T-helper 2 cell treated with Interferon-gamma antibody and Interleukin-4, amounts not matched to agents 5 μg/mL and 100 μg/mL, for 36 hours (primary cell): ENCODE results near the gene TSR3.

ENCODE experiments used
- DNase-seq: peaks from one replicate; pipeline ENCODE4 v3.0.0; 2021; ENCODE audit warnings: low spot score
- H3K27ac Mint-ChIP-seq: one replicate; pipeline ENCODE4 v1.8.0; 2021; ENCODE audit warnings: mild to moderate bottlenecking, mixed read lengths
- H3K27me3 Mint-ChIP-seq: one replicate; pipeline ENCODE4 v1.8.0; 2021; ENCODE audit warnings: low read depth, mixed read lengths
- H3K36me3 Mint-ChIP-seq: one replicate; pipeline ENCODE4 v1.8.0; 2021; ENCODE audit warnings: low read depth, mixed read lengths
- H3K4me1 Mint-ChIP-seq: one replicate; pipeline ENCODE4 v1.8.0; 2021; ENCODE audit warnings: low read depth, mixed read lengths
- H3K4me3 Mint-ChIP-seq: one replicate; pipeline ENCODE4 v1.8.0; 2022; ENCODE audit warnings: mild to moderate bottlenecking, moderate library complexity, mixed read lengths
- H3K9me3 Mint-ChIP-seq: one replicate; pipeline ENCODE4 v1.8.0; 2021; ENCODE audit warnings: mixed read lengths

TSR3 gene

DNA sequence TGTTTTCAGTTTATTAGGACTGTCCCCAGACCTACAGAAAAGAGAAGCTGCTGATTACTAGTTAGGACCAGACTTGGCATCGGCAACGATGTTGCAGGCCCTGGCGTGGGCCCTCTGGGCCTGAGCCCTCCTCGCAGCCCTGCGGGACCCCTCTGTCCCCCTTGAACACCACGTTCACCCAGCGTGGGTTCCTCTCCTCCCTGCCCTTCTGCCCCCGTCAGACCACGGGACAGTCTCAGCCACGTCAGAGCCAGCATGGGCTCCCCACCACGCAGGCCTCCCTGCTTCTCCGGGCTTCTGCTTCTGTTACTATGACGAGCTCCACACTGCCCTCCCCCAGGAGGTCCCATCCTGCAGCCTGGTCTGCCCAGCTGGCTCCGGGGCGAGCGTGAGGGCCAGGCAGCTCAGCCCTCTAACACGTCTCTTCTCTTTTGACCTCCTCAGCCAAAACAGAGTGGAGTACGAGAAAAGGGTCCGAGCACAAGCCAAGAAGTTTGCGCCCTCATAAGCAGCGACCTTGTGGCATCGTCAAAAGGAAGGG lies 27.3 kb downstream of the TSR3 start:
- no peak for DNase-seq
- Mint-ChIP-seq H3K27ac (no peak overlapping the region), H3K27me3 (no peaks in the 10 kb centered on the region), H3K4me1 (no peaks in the 10 kb centered on the region), H3K9me3 (no peaks in the 10 kb centered on the region), H3K36me3 (peaks cover 22% of the 10 kb centered on the region), H3K4me3 (no peak overlapping the region)

DNA sequence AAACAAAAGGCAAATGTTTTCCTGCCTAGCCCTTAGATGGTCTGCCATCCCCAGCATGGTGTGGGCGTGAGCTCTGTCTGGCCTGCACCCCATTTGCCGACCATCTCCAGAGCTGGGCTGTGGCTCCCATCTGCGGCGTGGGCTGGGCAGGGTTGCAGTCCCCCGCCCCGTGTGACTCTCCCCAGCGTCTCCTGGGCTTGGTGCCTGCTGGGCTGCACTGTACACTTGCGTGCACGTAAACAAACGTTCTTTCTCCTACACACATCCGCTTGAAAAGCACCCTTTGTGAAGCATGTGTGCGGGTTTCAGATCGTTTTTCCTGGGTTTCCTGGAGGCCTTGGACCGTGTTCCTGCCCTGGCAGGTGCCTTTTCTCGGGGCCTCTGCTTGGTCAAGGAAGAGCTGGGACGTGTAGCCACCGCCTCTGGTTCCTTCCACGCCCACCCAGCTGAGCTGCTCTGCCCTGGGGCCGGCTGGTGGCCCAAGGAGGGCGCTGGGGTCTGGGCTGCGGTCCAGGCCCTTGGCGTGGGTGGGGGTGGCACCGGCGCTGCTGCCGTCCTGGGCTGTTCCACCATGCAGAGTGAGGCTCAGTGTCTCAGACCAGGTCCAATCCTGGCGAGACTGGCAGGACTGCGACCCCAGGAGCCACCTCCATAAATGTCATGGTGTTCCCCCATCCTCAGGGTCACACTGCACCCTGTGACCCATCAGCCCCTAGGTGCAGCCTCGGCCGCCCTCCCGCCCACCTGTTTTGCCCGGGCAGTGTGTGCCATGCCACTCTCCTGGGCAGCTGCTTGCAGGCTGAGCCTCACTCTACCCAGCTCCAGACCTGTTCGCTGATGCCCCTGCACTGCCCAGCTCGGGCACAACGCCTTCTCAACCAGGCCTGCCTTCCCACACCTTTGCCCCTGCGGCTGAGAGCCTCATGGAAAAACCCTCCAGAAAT lies 28.1 kb downstream of the TSR3 start:
- no peaks in the 10 kb centered on the region for H3K4me1 Mint-ChIP-seq
- DNase-seq: no peak
- no peaks in the 10 kb centered on the region for H3K9me3 Mint-ChIP-seq
- H3K4me3 Mint-ChIP-seq: no peak overlapping the region
- H3K27me3 Mint-ChIP-seq: no peaks in the 10 kb centered on the region
- no peak overlapping the region for H3K27ac Mint-ChIP-seq
- H3K36me3 Mint-ChIP-seq: peaks cover 27% of the 10 kb centered on the region

DNA sequence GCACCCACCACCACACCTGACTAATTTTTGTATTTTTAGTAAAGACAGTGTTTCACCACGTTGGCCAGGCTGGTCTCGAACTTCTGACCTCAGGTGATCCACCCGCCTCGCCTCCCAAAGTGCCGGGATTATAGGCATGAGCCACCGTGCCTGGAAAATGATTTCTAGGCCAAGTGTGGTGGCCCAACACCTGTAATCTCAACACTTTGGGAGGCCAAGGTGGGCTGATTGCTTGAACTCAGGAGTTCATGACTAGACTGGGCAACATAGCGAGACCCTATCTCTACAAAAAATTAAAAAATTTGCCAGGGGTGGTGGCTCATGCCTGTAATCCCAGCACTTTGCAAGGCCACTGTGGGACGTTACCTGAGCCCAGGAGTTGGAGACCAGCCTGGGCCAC lies 29.3 kb downstream of the TSR3 start:
- H3K27ac Mint-ChIP-seq: no peak overlapping the region
- no peaks in the 10 kb centered on the region for H3K9me3 Mint-ChIP-seq
- H3K36me3 Mint-ChIP-seq: peaks cover 38% of the 10 kb centered on the region
- no peak overlapping the region for H3K4me3 Mint-ChIP-seq
- no peak for DNase-seq
- no peaks in the 10 kb centered on the region for H3K4me1 Mint-ChIP-seq
- no peaks in the 10 kb centered on the region for H3K27me3 Mint-ChIP-seq

DNA sequence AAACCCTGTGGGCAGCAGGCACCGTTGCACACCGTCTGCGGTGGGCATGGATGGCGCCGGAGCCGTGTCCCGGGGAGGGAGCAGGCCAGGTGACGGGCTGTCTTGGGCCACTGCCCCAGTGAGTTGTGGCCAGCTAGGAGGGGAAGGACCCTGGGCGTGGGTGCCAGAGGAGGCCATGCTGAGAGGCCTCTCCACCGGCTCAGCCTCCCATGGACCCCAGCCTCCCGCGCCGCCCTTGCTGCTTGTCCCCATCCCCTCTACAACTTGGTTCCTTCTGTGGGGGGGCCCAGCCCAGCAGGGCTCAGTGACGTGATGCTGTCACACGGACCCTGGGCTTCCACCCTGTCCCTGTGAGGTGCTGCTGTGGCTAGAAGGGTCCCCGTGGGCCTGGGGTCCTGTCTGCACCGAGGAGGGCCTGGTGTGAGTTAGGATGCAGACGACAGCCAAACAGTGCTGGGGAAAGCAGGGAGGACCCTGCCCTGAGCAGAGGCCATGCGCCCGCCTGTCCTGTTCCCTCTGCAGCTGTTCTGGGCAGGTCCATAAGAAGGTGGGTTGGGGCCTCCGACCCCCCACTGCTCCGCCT lies 30.9 kb downstream of the TSR3 start:
- Mint-ChIP-seq H3K9me3 (no peaks in the 10 kb centered on the region), H3K27me3 (no peaks in the 10 kb centered on the region), H3K27ac (no peak overlapping the region), H3K4me3 (no peak overlapping the region), H3K4me1 (no peaks in the 10 kb centered on the region), H3K36me3 (peaks cover 51% of the 10 kb centered on the region)
- no peak for DNase-seq

DNA sequence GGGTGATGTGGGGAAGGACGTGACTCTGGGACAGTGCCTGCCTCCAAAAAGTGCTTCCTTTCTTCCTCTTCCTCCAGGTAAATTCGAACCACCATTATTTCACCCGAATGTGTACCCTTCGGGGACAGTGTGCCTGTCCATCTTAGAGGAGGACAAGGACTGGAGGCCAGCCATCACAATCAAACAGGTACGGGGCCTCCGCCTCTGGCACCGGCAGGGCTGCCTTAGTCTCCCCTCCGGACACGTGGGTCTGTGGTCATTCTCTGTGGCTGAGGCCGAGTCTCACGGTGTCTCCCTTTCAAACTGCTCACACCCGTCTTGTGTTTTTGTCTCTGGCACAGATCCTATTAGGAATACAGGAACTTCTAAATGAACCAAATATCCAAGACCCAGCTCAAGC lies 31.6 kb downstream of the TSR3 start:
- Mint-ChIP-seq H3K36me3 (peaks cover 55% of the 10 kb centered on the region), H3K9me3 (no peaks in the 10 kb centered on the region), H3K27ac (no peak overlapping the region), H3K4me1 (no peaks in the 10 kb centered on the region), H3K4me3 (no peak overlapping the region), H3K27me3 (no peaks in the 10 kb centered on the region)
- no peak for DNase-seq

DNA sequence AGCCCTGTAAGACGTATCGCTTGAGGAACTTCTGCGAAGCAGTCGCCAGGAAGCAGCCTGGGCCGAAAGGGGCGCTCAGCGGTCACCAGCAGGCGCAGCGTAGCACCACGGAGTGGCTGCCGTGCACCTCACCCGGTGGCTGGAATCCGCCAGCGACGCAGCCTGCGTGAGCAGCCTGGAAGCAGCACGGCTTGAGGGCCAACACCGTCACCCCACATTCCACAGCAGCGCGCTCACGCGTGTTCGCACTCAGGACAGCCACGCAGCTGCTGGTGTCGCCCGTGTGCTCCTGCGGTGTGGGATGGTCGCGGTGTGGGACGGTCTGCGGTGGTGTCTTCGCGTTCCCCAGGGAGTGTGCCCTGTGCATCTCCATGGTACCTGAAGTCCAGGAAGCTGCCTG lies 32.6 kb downstream of the TSR3 start:
- no peak overlapping the region for H3K27ac Mint-ChIP-seq
- H3K36me3 Mint-ChIP-seq: peaks cover 59% of the 10 kb centered on the region
- no peaks in the 10 kb centered on the region for H3K9me3 Mint-ChIP-seq
- no peak overlapping the region for H3K4me3 Mint-ChIP-seq
- no peaks in the 10 kb centered on the region for H3K4me1 Mint-ChIP-seq
- H3K27me3 Mint-ChIP-seq: no peaks in the 10 kb centered on the region
- no peak for DNase-seq

DNA sequence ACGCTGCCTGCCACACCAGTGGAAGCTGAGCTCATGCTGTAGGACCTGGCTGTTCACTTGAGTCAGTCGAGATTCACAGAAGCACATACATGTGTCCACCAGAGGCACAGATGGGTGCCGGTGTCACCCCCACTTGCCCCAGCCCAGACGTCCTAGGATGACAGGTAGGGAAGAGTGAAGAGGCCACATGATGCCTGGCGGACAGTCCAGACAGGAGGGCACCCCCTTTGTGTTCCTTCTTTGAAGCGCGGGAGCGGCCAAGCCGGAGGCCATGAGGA lies 33.5 kb downstream of the TSR3 start:
- Mint-ChIP-seq H3K4me3 (no peak overlapping the region), H3K4me1 (no peaks in the 10 kb centered on the region), H3K36me3 (peaks cover 55% of the 10 kb centered on the region), H3K27ac (no peak overlapping the region), H3K27me3 (no peaks in the 10 kb centered on the region), H3K9me3 (no peaks in the 10 kb centered on the region)
- no peak for DNase-seq

DNA sequence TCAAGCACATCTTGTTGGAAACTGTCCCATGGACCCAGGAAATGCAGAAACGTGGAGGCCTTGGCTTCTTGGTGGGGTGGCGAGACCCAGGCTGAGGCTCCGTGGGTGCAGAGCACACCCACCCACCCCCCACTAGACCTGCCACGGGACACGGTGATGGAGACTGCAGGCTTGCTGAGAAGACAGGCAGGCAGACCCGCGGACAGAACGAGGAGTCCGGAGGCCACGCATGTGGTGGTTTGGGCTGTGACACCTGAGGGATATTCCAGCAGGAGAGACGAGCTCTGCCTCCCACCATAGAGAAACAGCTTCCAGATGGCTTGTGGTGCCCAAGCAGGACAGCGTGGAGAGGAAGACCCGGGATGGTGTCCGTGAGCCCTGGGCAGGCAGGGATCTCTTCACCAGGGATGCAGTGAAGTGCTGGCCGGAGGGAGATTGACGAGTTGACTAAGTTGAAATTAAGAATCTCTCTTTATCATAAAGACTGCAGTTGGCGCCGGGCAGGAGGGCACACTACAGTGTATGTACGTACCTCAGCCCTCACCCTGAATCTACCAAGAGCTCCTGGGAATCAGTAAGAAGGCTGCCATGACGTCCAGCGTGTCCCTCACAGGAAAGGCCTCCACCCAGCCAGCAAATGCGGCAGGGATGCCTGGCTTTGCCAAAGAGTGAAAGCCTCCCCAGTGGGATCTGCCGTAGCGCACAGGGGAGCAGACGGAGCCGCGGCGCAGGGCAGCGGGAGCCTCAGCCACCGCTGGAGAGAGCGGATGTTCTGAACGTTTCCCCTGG lies 34.0 kb downstream of the TSR3 start:
- Mint-ChIP-seq H3K4me1 (peaks cover under 1% of the 10 kb centered on the region), H3K36me3 (peaks cover 57% of the 10 kb centered on the region), H3K4me3 (no peak overlapping the region), H3K27me3 (no peaks in the 10 kb centered on the region), H3K27ac (no peak overlapping the region), H3K9me3 (no peaks in the 10 kb centered on the region)
- no peak for DNase-seq

DNA sequence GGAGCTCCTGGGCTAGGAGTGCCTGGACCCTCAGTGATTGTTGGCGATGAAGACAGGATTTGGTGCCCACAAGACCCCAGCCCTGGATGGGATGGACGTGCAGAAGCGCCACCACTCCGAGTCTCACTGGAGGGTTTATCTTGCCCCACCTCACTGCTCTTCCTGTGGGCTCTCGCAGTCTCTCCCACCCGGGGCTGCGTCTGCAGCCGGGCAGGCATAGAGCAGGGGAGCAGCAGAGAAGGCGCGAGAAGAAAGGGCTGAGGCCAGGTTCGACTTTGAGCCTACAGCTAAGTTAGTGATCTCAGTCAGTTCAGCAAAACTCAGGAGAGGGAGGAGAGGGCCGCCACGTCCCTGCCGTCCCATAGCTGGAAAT lies 35.7 kb downstream of the TSR3 start:
- Mint-ChIP-seq H3K36me3 (peaks cover 54% of the 10 kb centered on the region), H3K4me3 (no peak overlapping the region)

DNA sequence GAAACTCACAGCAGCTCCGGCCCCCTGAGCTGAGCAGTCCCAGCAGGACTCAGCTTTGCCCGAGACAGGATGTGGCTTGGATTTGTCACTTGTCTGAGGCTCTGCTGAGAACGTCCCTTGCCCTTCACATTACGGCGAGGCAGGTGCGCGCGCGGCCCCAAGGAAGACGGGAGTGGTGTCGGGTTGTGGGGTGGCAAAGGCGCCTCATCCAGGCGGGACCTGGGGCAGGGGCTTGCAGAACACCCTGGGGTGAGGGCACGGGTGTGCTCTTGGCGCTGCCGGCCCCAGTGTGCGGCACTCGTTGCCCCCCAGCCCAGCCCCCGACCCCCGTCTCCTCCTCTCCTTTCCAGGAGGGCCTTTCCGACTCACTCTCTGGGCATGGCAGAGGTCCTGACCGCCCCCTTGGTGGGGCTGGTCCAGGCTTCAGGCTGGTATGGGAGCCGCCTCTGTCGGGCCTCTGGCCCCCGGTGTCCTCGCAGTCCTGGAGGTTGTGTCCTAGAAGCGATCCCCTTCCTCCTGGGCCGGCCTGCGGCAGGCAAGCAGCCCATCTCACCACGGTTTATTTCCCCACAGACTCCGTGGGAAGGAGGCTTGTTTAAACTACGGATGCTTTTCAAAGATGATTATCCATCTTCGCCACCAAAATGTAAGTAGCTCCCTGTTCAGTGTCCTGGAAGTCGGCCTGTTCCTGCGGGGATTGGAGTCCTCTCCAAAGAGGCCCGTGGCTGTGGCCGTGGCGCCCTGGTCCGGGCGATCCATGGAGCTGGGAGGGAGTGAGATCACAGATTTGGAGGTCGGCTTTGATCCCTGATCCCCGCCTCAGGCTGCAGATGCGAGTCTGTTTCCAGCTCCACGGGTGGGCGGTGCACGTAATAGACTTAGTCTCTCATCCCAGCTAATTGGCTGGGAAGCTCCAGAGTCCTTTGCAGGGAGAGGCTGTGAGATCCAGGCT lies 36.3 kb downstream of the TSR3 start:
- H3K4me3 Mint-ChIP-seq: no peak overlapping the region
- H3K4me1 Mint-ChIP-seq: peaks cover 7% of the 10 kb centered on the region
- DNase-seq: no peak
- no peaks in the 10 kb centered on the region for H3K9me3 Mint-ChIP-seq
- peaks cover 57% of the 10 kb centered on the region for H3K36me3 Mint-ChIP-seq
- no peak overlapping the region for H3K27ac Mint-ChIP-seq
- H3K27me3 Mint-ChIP-seq: no peaks in the 10 kb centered on the region

More for the DNA sequence above, 35.7 kb downstream of the TSR3 start:
- Mint-ChIP-seq H3K9me3 (no peaks in the 10 kb centered on the region), H3K27me3 (no peaks in the 10 kb centered on the region), H3K27ac (no peak overlapping the region), H3K4me1 (peaks cover 4% of the 10 kb centered on the region)
- no peak for DNase-seq

DNA sequence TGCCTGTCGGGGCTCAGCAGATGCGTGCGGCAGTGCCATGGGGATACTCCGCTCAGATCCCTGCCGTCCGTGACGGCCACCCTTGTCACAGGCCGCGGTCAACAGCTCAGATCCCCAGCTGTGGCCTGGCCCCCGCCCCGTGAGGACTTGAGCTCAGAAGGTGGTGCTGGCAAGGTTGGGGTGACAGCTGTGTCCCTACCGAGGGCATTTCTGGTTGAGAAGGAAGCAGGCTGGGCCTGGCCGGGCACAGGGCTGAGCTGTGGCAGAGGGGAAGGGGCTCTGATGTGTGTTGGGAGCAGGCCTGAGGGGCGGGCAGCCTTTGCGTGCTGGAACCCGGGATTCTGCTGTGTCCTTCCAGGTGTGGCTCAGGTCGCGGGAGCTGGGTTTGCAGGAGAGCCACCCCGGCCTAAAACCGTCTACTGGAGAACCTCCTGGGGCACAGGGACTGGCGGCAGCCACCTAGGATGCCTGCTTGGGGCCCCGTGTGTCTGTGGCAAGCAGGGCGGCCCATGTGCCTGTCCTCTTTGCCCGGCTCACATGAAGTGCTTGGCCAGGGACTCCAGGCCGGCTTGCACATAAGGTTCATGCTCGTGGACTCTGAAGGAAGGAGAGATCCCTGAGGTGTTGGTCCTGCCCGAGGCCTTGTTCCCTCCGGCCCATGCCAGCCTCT lies 37.1 kb downstream of the TSR3 start:
- Mint-ChIP-seq H3K27me3 (no peaks in the 10 kb centered on the region), H3K27ac (no peak overlapping the region)

DNA sequence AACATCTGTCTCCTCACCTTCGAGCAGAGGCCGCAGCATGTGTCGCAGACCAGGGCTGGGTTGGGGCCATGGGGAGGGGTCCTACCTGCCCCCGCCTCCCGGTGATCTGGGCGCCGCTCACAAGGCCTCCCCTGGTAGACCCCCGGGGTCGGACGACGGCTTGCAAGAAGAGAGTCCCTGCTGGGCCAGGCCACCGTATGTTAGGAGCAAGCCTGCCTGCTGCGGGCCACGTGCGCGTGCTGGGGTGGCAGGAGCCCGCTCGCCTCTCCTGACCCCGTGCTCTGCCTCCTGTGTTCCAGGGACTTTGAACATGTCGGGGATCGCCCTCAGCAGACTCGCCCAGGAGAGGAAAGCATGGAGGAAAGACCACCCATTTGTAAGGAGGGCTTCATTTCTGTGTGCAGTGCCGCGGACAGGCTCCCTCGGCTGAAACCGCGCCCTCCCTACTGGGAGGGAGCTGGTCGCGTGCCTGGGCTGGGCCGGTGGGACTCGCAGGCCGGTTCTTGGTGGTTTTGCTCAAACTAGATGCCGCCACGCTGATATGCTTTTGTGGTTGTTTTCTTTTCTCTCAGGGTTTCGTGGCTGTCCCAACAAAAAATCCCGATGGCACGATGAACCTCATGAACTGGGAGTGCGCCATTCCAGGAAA lies 37.8 kb downstream of the TSR3 start:
- peaks cover 48% of the 10 kb centered on the region for H3K36me3 Mint-ChIP-seq
- no peaks in the 10 kb centered on the region for H3K9me3 Mint-ChIP-seq
- no peak for DNase-seq
- H3K4me1 Mint-ChIP-seq: peaks cover 10% of the 10 kb centered on the region
- no peaks in the 10 kb centered on the region for H3K27me3 Mint-ChIP-seq
- H3K4me3 Mint-ChIP-seq: no peak overlapping the region
- no peak overlapping the region for H3K27ac Mint-ChIP-seq

More for the DNA sequence above, 37.1 kb downstream of the TSR3 start:
- no peaks in the 10 kb centered on the region for H3K9me3 Mint-ChIP-seq
- H3K36me3 Mint-ChIP-seq: peaks cover 53% of the 10 kb centered on the region
- no peak for DNase-seq
- peaks cover 10% of the 10 kb centered on the region for H3K4me1 Mint-ChIP-seq
- H3K4me3 Mint-ChIP-seq: no peak overlapping the region
